ENCODE measurements around the gene NPHP4. TPM values are rescaled to one million over a fixed set of nuclear protein-coding genes. Genes with fewer than 3 reads are reported as not detected.

Gene NPHP4
- total RNA-seq, 1 experiment from 2014 or later, result 20.0 TPM

DNA sequence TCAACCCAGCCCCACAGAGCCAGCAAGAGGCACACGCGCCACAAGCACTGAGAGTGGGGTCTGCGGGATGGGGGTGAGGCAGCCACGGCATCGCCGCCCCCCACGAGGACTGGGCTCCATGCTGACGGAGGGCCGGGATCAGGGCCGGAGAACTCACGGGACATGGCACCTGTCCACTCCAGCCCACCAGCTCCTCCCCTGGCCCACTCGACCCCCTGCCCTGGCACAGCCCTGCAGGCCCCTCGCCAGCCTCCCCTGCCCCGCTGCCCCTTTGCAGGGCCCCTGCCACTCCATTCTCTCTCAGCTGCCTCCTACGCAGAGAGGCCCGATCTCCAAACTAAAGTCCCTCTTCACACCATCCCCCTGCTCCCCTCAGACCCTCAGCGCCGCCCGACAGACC, 134.0 kb downstream of the NPHP4 start:
- H3K79me2 ChIP-seq (ENCODE audit: insufficient read depth, low read length), result no peaks in the 10 kb centered on the region
- no peak overlapping the region for H2AFZ ChIP-seq (ENCODE audit: low read depth, low read length, poor library complexity, severe bottlenecking)
- TF ChIP-seq POLR2A (IDR thresholded peaks at IDR 0.05; ENCODE audit: borderline replicate concordance, extremely low read depth, insufficient read depth, insufficient read length) (no peak), SIN3A (IDR thresholded peaks at IDR 0.05; ENCODE audit: low read depth) (no peak), EZH2phosphoT487 (IDR thresholded peaks at IDR 0.05; ENCODE audit: borderline replicate concordance) (no peak), TCF7L2 (IDR thresholded peaks at IDR 0.05; ENCODE audit: borderline replicate concordance, extremely low read depth, insufficient read depth, insufficient read length) (no peak), YY1 (IDR thresholded peaks at IDR 0.05; ENCODE audit: extremely low read depth, insufficient replicate concordance, low read depth, low read length) (no peak), ZNF274 (IDR thresholded peaks at IDR 0.05; ENCODE audit: low read depth, low read length) (no peak), EZH2 (IDR thresholded peaks at IDR 0.05) (no peak)
- TF ChIP-seq, protein P1, sequence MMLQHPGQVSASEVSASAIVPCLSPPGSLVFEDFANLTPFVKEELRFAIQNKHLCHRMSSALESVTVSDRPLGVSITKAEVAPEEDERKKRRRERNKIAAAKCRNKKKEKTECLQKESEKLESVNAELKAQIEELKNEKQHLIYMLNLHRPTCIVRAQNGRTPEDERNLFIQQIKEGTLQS (IDR thresholded peaks at IDR 0.05), result no peak
- peaks cover 0 to 14% of the 10 kb centered on the region in 2 experiments; a peak in 2 of 4 replicates for H3K4me1 ChIP-seq (ENCODE audit: control insufficient read depth in 1 of 2, insufficient read depth in 2 of 2, low read length in 2 of 2)
- H3K9ac ChIP-seq (ENCODE audit: low read length), result no peak overlapping the region
- no peak overlapping the region for H3K4me3 ChIP-seq (replicated peaks in 1 of 2; ENCODE audit: low read depth in 1 of 2, low read length in 2 of 2)
- H3K4me2 ChIP-seq (ENCODE audit: low read length), result no peak overlapping the region
- no peaks in the 10 kb centered on the region for H3K9me3 ChIP-seq (ENCODE audit: control insufficient read depth in 1 of 2, insufficient read depth in 1 of 2, low read depth in 1 of 2, low read length in 2 of 2)
- no peak overlapping the region for H3K27ac ChIP-seq (ENCODE audit: low read depth, low read length)
- H4K20me1 ChIP-seq (ENCODE audit: insufficient read depth), result no peaks in the 10 kb centered on the region
- ChIA-PET RAD21 (ENCODE audit: low non-redundant PET in 1 of 2, low total read pairs in 2 of 2, uncharacterized antibody in 2 of 2, unreplicated experiment in 2 of 2) (no interaction called here), CTCF (no interaction called here), POLR2A (no interaction called here)
- no peaks in the 10 kb centered on the region for H3K27me3 ChIP-seq (ENCODE audit: insufficient read depth, low read length)
- no peaks in the 10 kb centered on the region for H3K9me2 ChIP-seq (ENCODE audit: insufficient read depth)
- H3K36me3 ChIP-seq (ENCODE audit: control insufficient read depth in 1 of 2, insufficient read depth in 2 of 2, low read length in 2 of 2), result no peaks in the 10 kb centered on the region; a peak in 1 of 4 replicates
- intact Hi-C loops (cut with micrococcal nuclease), result no loop called here
- ATAC-seq, result no peak
- DNase-seq (ENCODE audit: low read depth, low spot score), result no peak
- no TSS peak for BruUV-seq (replicated peaks)

- no peak for DNase-seq (ENCODE audit: low read depth, low spot score)
- Histone ChIP-seq H4K20me1 (ENCODE audit: insufficient read depth) (no peaks in the 10 kb centered on the region), H3K9me3 (ENCODE audit: control insufficient read depth in 1 of 2, insufficient read depth in 1 of 2, low read depth in 1 of 2, low read length in 2 of 2) (no peaks in the 10 kb centered on the region), H3K36me3 (ENCODE audit: control insufficient read depth in 1 of 2, insufficient read depth in 2 of 2, low read length in 2 of 2) (no peaks in the 10 kb centered on the region; a peak in 1 of 4 replicates), H3K9me2 (ENCODE audit: insufficient read depth) (no peaks in the 10 kb centered on the region), H3K9ac (ENCODE audit: low read length) (no peak overlapping the region), H3K27me3 (ENCODE audit: insufficient read depth, low read length) (no peaks in the 10 kb centered on the region), H3K79me2 (ENCODE audit: insufficient read depth, low read length) (no peaks in the 10 kb centered on the region), H3K4me3 (replicated peaks in 1 of 2; ENCODE audit: low read depth in 1 of 2, low read length in 2 of 2) (no peak overlapping the region), H3K4me1 (ENCODE audit: control insufficient read depth in 1 of 2, insufficient read depth in 2 of 2, low read length in 2 of 2) (peaks cover 0 to 14% of the 10 kb centered on the region in 2 experiments; a peak in 2 of 4 replicates), H2AFZ (ENCODE audit: low read depth, low read length, poor library complexity, severe bottlenecking) (no peak overlapping the region), H3K4me2 (ENCODE audit: low read length) (no peak overlapping the region), H3K27ac (ENCODE audit: low read depth, low read length) (no peak overlapping the region)
- no TSS peak for BruUV-seq (replicated peaks)
- CTCF ChIA-PET, result no interaction called here
- ATAC-seq, result no peak
- no peak for TF ChIP-seq FOSL1 (IDR thresholded peaks at IDR 0.05; ENCODE audit: low read depth)
- TF ChIP-seq ZFX (IDR thresholded peaks at IDR 0.05), result no peak
- TF ChIP-seq POLR2A (IDR thresholded peaks at IDR 0.05; ENCODE audit: borderline replicate concordance, extremely low read depth, insufficient read depth, insufficient read length), result no peak
- TF ChIP-seq ZBTB33 (IDR thresholded peaks at IDR 0.05; ENCODE audit: extremely low read depth, insufficient replicate concordance, low read length), result no peak
- no peak for TF ChIP-seq CEBPB (IDR thresholded peaks at IDR 0.05; ENCODE audit: low read depth)
- no peak for TF ChIP-seq ELF1 (IDR thresholded peaks at IDR 0.05; ENCODE audit: borderline replicate concordance, low read depth)
- TF ChIP-seq SRF (IDR thresholded peaks at IDR 0.05; ENCODE audit: low read depth), result no peak
- no peak for TF ChIP-seq EZH2 (IDR thresholded peaks at IDR 0.05)
- TF ChIP-seq EZH2phosphoT487 (IDR thresholded peaks at IDR 0.05; ENCODE audit: borderline replicate concordance), result no peak
- TF ChIP-seq, protein P2, sequence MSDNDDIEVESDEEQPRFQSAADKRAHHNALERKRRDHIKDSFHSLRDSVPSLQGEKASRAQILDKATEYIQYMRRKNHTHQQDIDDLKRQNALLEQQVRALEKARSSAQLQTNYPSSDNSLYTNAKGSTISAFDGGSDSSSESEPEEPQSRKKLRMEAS (IDR thresholded peaks at IDR 0.05), result no peak
- no peak for TF ChIP-seq EGR1 (IDR thresholded peaks at IDR 0.05; ENCODE audit: low read depth)
- intact Hi-C loops (cut with micrococcal nuclease), result no loop called here
- POLR2A ChIA-PET, result no interaction called here
- RAD21 ChIA-PET (ENCODE audit: low non-redundant PET in 1 of 2, low total read pairs in 2 of 2, uncharacterized antibody in 2 of 2, unreplicated experiment in 2 of 2), result no interaction called here
Measured at GRCh38 chr1:5857508-5858090, 134.6 kb downstream of the NPHP4 start.
